Loucy (cell line): ENCODE data around the gene CUX1.

Source experiments
- H2AFZ ChIP-seq: fragments of 200-600 bp; sonication (generic); 2 replicates; pipeline ENCODE4 v1.6.0; 2016; ENCODE audit warnings: antibody characterized with exemption, mild to moderate bottlenecking, low read length, moderate library complexity
- H3F3A ChIP-seq: fragments of 200-600 bp; 2 replicates; pipeline ENCODE4 v1.6.0; 2016; ENCODE audit warnings: antibody characterized with exemption, low read depth, mild to moderate bottlenecking
- H3K27me3 ChIP-seq: fragments of 200-600 bp; sonication (generic); 2 replicates; pipeline ENCODE4 v1.6.1; 2014; ENCODE audit warnings: low read length, mild to moderate bottlenecking; ENCODE audit not compliant: insufficient read depth, poor library complexity, severe bottlenecking
- H3K36me3 ChIP-seq: fragments of 200-600 bp; sonication (generic); 2 replicates; pipeline ENCODE4 v1.6.1; 2016; ENCODE audit warnings: low read length; ENCODE audit not compliant: insufficient read depth
- H3K4me1 ChIP-seq: fragments of 200-600 bp; sonication (generic); 2 replicates; pipeline ENCODE4 v1.5.1; 2014; ENCODE audit warnings: low read length, mild to moderate bottlenecking; ENCODE audit not compliant: insufficient read depth, poor library complexity, severe bottlenecking
- H3K4me2 ChIP-seq: fragments of 200-600 bp; sonication (generic); 2 replicates; pipeline ENCODE4 v1.6.0; 2014; ENCODE audit warnings: antibody characterized with exemption, low read length, low read depth, mild to moderate bottlenecking; ENCODE audit not compliant: poor library complexity, severe bottlenecking
- H3K4me3 ChIP-seq: fragments of 200-600 bp; sonication (generic); 2 replicates; pipeline ENCODE4 v1.5.1; 2014; ENCODE audit warnings: low read length, mild to moderate bottlenecking, mixed read lengths; ENCODE audit not compliant: poor library complexity, severe bottlenecking
- H3K79me2 ChIP-seq: fragments of 200-600 bp; sonication (generic); 2 replicates; pipeline ENCODE4 v1.6.1; 2014; ENCODE audit warnings: low read length; ENCODE audit not compliant: insufficient read depth
- H3K9ac ChIP-seq: fragments of 200-600 bp; sonication (generic); 2 replicates; pipeline ENCODE4 v1.6.0; 2014; ENCODE audit warnings: mild to moderate bottlenecking, low read depth, low read length, moderate library complexity; ENCODE audit not compliant: poor library complexity, severe bottlenecking
- H3K9me2 ChIP-seq: fragments of 200-600 bp; sonication (generic); replicated peaks from 2 replicates; pipeline ENCODE4 v1.6.1; 2016; ENCODE audit warnings: low read depth, low read length, mixed read lengths
- H3K9me3 ChIP-seq: fragments of 200-600 bp; sonication (generic); 2 replicates; pipeline ENCODE4 v1.6.1; 2014; ENCODE audit warnings: mild to moderate bottlenecking, antibody characterized with exemption, low read length, low read depth; ENCODE audit not compliant: insufficient read depth
- H4K20me1 ChIP-seq: fragments of 200-600 bp; sonication (generic); 2 replicates; pipeline ENCODE4 v1.6.0; 2014; ENCODE audit warnings: antibody characterized with exemption, low read length, mild to moderate bottlenecking; ENCODE audit not compliant: insufficient read depth, poor library complexity, severe bottlenecking
- EZH2phosphoT487 ChIP-seq: fragments of 200-600 bp; IDR thresholded peaks from 2 replicates; pipeline ENCODE4 v1.6.1; 2018; ENCODE audit warnings: antibody characterized with exemption, mild to moderate bottlenecking, moderate library complexity, borderline replicate concordance
- TF ChIP-seq, protein P1 (sequence below): fragments of 200-600 bp; sonication (generic); conservative IDR thresholded peaks from 2 replicates; pipeline ENCODE4 v1.5.1; 2014; ENCODE audit warnings: mild to moderate bottlenecking, antibody characterized with exemption, low read length

The CUX1 gene

DNA sequence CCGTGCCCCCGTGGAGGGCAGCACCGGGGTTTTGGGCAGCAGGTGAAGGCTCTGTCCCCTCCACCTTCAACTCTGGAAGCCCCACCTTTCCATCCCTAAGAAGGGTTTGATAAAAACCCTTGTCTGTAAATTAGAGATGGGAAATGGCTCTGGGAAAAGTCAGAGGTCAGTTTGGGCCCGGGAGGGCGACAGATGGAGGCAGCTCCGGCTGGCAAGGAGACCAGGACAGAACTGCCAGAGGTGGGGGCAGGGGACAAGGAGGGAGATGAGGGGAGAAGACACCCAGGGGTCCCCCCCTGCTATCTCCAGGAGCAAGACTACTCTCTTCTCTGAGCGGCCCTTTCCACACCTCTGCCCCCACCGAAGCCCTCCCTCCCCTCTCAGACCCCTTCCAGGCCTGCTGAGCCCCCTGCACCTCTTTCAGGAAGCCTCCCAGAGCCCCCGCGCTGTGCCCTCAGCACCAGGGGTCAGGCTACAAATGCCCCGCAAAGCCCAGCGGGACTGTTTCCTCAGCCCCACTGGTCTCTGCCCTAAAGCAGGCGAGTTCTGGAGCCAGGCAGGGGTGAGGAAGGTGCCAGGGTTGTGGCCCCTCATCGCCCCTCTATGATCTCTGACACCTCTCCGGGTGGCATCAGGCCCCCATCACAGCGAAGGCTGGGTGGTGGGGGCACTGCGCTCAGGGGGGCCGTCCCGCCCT lies 468.3 kb downstream of the CUX1 start:
- Histone ChIP-seq H3K4me3 (peak overlapping the region; percentile 69), H3K36me3 (no peaks in the 10 kb centered on the region), H3F3A (no peaks in the 10 kb centered on the region), H3K79me2 (no peaks in the 10 kb centered on the region), H3K4me2 (peak overlapping the region; percentile 70), H3K9me2 (no peaks in the 10 kb centered on the region), H3K27me3 (no peaks in the 10 kb centered on the region), H3K9ac (peak overlapping the region; percentile 57), H3K4me1 (peaks cover 14% of the 10 kb centered on the region), H4K20me1 (peaks cover 11% of the 10 kb centered on the region), H3K9me3 (no peaks in the 10 kb centered on the region), H2AFZ (peak overlapping the region; percentile 73; the same call in 1 of the 2 replicates)
- no peak for TF ChIP-seq EZH2phosphoT487
- TF ChIP-seq, protein P1, sequence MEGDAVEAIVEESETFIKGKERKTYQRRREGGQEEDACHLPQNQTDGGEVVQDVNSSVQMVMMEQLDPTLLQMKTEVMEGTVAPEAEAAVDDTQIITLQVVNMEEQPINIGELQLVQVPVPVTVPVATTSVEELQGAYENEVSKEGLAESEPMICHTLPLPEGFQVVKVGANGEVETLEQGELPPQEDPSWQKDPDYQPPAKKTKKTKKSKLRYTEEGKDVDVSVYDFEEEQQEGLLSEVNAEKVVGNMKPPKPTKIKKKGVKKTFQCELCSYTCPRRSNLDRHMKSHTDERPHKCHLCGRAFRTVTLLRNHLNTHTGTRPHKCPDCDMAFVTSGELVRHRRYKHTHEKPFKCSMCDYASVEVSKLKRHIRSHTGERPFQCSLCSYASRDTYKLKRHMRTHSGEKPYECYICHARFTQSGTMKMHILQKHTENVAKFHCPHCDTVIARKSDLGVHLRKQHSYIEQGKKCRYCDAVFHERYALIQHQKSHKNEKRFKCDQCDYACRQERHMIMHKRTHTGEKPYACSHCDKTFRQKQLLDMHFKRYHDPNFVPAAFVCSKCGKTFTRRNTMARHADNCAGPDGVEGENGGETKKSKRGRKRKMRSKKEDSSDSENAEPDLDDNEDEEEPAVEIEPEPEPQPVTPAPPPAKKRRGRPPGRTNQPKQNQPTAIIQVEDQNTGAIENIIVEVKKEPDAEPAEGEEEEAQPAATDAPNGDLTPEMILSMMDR: no peak

DNA sequence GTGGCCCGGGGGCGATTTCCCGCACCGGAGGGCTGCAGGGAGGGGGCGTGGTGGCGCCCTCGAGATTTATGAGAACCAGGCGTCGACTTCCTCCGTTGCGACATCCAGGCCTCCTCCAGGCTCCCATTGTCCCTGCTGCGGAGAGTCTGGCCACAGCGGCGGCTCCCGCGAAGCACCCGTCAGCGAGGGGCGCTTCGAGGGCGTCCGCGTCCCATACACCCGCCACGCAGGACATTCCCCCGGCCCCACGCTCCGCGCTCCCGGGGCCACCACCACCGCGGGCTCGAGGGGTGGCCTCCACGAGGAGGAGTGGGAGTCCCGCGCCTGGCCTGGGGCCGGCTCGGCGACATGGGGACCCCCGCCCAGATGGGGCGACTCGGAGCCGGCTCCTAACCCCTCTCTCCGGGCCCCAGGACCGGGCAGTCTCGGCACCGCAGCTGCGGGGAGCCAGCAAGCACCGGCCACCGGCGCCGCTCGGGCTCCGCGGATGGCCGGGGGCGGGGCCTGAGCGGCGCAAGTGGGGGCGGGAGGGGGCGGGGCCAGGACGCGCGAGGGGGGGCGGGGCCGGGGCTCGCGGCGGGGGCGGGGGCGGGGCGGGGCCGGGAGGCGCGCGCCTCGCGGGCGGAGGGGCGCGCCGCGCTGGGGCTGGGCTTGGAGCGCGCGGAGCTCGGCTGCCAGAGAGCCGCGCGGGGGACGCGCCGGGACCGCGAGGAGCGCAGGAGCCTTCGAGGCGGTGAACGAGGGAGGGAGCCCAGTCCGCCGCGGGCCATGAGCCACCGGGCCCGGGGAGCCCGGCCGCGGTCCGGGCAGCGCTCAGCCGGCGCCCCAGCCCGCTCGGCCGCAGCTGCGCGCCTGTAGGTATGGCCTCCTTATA lies 469.0 kb downstream of the CUX1 start, which contains the start of gene SH2B2:
TSS of gene SH2B2 (plus strand) at position 632 of the 874 bp plus-strand sequence. CDS start 13,683 bp downstream, outside the sequence.
- peak within 1 kb of the TSS; percentile 73 for H2AFZ ChIP-seq

More for the DNA sequence above, 469.0 kb downstream of the CUX1 start, which contains the start of gene SH2B2:
- Histone ChIP-seq H3K4me3 (peak within 1 kb of the TSS; percentile 87), H3K9ac (peak within 1 kb of the TSS; percentile 64), H3K9me2 (no peaks in the 10 kb centered on the region), H3K4me1 (peaks cover 14% of the 10 kb centered on the region), H3F3A (no peaks in the 10 kb centered on the region), H3K36me3 (no peaks in the 10 kb centered on the region), H3K4me2 (peak within 1 kb of the TSS; percentile 96), H3K9me3 (no peaks in the 10 kb centered on the region), H4K20me1 (peaks cover 11% of the 10 kb centered on the region), H3K79me2 (no peaks in the 10 kb centered on the region), H3K27me3 (no peaks in the 10 kb centered on the region)
- TF ChIP-seq EZH2phosphoT487: no peak
- TF ChIP-seq, protein P1: no peak
